GM12801 (cell line): Measurements from ENCODE around the gene CFHR5.

Experiments
- TF ChIP-seq, protein P1 (sequence below): IDR thresholded peaks from one replicate; pipeline ENCODE4 v1.5.1; 2011; ENCODE audit warnings: control low read depth; ENCODE audit not compliant: insufficient read length; ENCODE audit errors: extremely low read depth

The CFHR5 gene

DNA sequence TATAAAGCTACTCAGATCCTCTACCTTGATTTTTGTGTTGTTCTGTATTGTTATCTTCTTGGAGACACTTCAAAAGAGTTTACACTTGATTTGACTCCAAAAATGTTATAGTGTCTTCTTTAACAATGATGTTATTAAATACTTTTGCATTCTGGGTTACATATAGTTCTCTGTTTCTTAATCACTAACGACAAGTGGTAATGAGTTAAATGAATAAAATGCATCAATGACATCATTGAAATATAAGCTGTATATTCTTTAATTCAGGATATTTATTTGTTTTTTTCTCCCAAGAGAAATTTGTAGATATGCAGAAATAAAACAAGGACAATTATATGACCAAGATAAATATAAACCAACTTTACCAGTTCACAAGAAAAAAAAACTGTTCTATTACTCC is 7.2 kb upstream of the CFHR5 start:
- TF ChIP-seq, protein P1, sequence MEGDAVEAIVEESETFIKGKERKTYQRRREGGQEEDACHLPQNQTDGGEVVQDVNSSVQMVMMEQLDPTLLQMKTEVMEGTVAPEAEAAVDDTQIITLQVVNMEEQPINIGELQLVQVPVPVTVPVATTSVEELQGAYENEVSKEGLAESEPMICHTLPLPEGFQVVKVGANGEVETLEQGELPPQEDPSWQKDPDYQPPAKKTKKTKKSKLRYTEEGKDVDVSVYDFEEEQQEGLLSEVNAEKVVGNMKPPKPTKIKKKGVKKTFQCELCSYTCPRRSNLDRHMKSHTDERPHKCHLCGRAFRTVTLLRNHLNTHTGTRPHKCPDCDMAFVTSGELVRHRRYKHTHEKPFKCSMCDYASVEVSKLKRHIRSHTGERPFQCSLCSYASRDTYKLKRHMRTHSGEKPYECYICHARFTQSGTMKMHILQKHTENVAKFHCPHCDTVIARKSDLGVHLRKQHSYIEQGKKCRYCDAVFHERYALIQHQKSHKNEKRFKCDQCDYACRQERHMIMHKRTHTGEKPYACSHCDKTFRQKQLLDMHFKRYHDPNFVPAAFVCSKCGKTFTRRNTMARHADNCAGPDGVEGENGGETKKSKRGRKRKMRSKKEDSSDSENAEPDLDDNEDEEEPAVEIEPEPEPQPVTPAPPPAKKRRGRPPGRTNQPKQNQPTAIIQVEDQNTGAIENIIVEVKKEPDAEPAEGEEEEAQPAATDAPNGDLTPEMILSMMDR = no peak

DNA sequence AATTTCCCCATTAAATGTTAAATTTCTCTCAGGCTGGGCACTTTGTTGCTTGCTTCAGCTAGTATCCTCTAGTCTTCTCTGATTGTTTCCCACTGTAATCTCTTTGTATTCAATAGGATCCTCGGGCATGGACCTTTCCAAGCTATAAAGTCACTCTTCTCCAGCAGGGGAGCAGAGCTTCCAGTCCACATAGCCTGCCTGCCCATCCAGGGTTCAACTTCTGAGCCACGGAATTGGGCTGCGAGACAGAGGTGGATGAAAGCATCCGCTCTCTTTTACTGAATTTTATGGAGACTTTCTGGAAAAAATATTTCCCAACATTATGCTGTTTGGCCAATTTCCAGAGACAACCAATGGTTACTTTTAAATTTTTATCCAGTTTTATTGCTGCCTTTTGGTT is 1.1 kb upstream of the CFHR5 start:
- TF ChIP-seq, protein P1 = no peak

DNA sequence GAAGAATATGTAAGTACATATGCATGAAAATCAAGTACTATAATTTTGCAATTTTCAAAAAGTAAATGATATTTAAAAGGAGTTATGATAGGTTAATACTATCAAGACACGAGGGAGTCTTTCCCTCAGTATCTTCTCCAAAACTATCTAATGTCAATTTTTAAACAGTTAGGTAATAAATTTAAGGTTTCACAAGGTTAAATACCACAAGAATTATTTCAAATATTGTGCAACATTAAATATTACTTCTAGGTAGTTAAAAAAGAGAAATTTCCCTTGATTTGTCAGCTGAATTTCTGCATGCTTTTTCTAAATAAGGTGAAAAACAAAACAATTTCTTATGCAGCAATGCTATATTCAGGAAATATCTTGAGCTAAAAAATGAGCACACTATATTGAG is 3.5 kb downstream of the CFHR5 start:
- TF ChIP-seq, protein P1 = no peak

DNA sequence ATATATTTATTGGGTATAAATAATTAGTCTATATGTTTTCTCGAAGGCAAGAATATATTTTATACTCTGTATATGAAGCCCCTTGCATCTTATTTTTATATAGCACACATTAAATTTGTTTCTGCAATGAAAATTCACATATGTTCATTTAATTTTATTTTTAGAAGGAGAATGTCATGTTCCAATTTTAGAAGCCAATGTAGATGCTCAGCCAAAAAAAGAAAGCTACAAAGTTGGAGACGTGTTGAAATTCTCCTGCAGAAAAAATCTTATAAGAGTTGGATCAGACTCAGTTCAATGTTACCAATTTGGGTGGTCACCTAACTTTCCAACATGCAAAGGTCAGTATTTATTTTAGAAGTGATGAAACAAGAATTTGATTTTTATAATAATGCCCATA is 16.6 kb downstream of the CFHR5 start:
- TF ChIP-seq, protein P1 = no peak

DNA sequence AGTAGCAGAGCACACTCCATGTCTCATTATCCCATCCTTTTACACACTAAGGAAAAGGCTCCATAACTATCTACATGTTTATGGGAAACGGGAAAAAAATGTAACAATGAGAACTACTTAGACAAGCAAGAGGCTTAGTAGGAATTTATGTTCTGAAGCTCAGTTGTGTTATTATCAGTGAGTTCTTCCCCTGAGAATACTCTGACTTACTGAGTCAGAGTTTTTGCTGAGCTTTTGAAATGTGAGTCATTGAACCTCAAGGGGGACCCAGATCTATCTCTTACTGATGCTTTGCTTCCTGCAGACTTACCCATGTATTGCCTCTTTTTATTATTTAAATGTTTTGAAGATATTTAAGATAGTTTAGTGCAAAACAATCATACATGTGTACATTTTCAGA is 20.1 kb downstream of the CFHR5 start:
- TF ChIP-seq, protein P1 = no peak

DNA sequence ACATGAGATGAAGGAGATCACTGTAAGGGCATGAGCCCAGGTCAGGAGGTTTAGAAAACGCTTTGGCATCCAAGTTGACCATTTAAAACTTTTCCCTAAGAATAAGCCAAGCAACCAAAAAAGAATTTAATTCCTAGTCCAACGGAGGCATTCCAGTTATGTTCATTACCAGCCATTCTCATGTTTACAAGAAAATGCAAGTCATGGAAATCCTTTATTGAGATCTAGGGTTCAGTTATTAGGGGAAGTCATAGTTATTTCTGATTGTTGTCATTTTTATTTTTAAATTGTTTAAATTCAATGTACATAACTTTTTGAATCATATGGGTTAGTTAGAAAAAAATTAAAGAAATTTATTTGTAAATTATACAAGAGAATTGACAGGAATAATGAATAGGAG is 24.5 kb downstream of the CFHR5 start:
- TF ChIP-seq, protein P1 = no peak

DNA sequence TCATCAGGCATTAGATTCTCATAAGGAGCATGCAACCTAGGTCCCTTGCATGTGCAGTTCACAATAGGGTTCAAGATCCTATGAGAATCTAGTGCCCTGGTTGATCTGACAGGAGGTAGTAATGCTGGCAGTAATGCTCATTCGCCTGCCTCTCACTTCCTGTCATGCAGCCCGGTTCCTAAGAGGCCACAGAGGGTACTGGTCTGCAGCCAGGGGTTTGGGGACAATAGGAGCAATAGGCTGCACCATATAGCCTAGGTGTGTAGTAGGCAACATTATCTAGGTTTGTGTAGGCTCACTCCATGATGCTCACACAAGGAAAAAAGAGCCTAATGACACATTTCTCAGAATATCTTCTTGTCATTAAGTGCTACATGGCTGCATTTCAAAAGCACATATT is 25.8 kb downstream of the CFHR5 start:
- TF ChIP-seq, protein P1 = no peak

DNA sequence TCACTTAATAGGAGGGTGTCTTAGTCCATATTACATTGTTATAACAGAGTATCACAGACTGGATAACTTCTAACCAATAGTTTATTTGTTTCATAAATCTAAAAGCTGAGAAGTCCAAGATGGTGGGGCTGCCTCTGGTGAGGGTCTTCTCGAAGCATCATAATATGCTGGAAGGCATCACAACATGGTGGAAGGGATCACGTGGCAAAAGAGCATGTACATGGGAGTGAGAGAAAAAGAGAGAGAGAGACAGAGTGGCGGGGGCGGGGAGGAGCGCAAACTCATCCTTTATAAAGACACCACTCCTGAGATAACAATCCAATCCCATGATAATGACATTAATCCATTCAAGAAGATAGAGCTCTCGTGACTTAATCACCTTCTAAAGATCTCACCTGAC is 31.5 kb downstream of the CFHR5 start:
- TF ChIP-seq, protein P1 = no peak
